ENCODE results near the gene ZNF41.

ZNF41 gene

DNA sequence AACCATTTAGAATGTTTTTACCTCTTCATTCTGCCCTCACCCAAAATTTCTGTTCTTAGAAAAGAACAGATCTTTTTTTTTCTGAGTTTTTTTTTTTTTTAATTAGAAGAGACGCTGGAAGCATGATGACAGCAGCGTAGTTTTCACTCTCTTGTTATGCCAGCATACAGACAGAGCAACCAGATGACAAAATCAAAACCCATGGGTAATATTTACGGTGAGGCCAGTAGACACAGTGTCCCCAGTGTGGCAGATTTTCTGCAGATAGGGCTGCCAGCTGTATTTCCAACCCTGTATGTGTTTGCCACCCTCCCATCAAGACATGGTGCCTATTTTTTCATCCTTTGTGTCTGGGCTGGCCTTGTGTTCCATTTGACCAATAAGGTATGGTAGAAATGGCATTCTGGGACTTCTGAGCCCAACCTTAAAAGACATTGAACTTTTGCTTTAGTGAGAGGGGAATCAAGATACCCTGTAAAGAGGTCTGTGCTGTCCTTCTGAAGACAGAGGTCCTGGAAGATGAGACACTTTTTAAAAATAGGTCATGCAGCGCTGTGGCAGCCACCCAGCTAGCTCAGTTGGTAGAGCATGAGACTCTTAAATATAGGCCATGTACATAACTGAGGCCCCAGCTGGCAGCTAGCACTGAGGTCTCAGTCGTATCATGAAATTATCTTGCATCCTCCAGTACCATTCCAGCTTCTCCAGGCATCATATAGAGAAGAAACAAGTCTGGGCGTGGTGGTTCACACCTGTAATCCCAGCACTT is 6.7 kb upstream of the ZNF41 start:
- DNase-seq (ENCODE audit: low read depth), result no peak

DNA sequence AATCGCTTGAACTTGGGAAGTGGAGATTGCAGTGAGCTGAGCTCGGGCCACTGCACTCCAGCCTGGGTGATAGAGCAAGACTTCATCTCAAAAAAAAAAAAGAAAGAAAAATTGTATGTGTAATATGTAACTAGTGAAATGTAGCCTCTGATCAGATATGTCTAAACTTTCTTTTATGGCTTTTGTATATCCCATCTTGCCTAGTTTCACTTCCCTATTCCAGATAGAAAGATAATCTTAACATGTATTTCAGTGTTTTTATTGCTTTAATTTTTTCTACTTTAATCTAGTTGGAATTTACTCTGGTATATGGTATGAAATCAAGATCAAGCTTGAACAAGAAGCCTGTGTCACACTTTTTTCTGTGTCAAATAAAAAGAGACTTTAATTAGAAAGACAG is 1.9 kb upstream of the ZNF41 start:
- DNase-seq (ENCODE audit: low read depth), result no peak

DNA sequence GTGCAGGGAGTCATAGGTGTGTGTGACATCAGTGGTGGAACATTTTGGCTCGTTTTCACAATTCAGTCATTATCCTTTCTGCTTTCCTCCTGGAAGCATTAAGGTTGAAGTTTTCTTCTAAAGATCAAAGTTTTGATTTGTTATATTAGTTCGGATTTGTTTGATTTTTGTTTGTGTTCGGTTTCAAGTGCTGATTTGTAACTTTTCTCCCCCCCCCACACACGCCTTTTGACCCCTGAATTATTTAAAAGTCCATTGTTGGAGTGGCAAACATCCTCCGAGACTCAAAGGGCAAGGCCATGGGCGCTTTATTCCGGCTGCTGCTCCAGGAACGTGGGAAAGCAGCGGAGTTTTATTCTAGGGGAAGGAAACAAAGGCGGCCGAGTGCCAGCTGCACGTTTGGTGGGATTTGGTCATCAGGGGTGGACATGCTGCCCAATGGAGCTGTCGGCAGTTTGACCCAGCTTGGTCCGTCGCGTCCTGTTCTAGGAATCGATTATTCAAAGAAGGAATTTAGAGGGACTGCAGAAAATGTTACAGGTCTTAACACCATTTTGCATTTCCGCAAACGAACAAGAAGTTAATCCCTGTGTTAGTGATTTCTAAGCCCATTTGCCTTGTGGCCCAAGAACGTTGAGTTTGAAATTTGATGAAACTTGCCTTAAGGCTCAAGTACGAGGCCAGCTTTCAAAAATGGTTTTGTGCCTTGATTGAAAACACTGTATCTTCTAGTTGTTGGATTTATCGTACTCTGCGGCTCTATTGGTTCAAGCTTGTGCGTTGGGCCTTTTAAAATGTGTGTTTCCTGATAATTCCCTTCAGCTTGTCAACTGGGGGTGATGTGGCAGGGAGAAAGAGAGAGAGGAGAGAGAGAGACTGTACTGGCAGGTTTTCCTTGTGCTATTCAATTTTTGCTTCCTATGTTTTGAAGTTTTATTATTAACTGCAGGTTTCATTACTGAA is 565 bp upstream of the ZNF41 start:
- DNase-seq (ENCODE audit: low read depth), result no peak

DNA sequence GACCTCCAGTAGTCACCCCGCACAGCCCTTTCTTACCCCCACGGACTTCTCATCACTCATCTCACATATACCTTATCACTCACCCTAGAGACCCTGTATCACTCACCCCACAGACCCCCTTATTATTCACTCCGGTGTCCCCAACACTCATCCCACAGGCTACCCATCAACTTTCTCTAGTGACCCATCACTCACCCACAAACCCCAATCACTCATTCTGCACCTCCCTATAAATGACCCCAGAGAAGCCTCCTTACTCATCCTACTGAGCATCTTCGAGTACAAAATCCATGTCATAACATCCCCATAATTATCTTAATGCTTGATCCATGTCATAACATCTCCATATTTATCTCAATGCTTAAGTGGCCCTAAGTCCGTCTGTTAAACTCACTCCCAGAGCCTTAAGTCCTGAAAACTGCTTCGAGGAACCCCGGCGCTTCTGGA is 934 bp downstream of the ZNF41 start:
- DNase-seq (ENCODE audit: low read depth), result no peak

GRCh38 chrX:47481160-47481559 is 1.9 kb downstream of the ZNF41 start:
- DNase-seq (ENCODE audit: low read depth), result no peak

- DNase-seq (ENCODE audit: low read depth), result no peak
These were observed 2.4 kb downstream of the ZNF41 start for GRCh38 chrX:47480576-47480975.

DNA sequence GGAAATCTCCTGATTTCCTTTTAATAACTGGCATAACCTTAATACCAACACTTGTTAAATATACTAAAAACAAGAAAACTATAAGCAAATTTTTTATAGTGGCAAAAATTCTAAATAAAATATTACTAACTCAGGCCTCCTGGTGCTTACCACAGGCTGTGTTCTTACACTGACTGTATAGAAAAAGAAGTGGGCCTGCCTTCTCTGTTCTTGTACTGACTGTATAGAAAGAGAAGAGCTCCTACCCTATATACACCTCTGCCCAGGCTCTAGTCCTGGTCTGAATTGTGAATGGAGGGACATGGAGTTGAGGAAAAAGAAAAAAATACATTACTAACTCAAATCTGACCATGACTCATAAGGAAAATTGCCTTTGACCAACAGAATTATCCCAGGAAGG is 7.5 kb downstream of the ZNF41 start:
- DNase-seq (ENCODE audit: low read depth), result no peak

DNA sequence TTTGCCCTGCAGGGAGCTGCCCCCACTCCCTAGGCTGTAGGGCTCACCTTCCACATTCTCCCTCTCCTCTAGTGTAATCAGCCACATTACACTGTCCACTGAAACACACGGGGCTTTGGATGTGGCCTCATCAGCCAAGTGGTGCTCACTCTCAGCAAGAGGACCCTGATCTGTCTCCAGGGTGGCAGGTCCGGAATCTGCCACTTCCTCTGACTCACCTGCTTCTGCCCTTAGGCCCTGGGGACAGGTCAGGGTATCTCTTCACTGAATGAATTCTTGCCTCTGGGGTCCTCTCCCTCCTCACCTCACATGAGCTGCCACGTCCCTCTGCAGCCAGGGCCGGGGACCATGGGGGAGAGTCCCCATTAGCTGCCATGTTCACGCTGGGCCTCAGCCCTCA is 15.9 kb downstream of the ZNF41 start:
- no peak for DNase-seq (ENCODE audit: low read depth)

DNA sequence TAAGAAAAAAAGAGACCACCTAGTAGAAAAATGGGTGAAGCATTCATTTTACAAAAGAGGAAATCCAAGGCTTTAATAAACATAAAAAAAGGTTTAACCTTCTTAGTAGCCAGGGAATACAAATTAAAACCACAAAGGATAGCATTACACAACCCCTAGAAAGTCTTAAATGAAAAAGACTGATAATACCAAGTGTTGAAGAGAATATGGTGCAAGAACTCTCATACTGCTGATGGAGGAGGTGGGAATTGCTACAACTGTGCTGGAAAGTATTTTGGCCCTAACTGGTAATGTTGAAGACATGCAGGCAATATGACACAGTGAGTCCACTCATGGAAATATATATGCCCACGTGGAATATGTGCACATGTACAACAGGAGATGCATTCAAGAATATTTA is 22.5 kb downstream of the ZNF41 start:
- no peak for DNase-seq (ENCODE audit: low read depth)

DNA sequence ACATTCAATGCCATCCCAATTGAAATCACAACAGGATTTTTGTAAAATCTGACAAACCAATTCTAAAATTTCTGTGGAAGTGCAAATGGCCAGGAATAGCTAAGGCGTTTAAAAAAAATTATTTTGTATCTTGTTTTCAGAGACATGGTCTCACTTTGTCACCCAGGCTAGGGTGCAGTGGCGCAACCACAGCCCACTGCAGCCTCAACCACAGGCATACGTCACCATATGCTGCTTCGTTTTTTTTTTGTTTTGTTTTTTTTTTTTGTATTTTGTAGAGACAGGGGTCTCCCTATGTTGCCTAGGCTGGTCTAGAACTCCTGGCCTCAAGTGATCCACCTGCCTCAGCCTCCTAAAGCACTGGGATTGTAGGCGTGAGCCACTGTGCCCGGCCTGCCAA is 24.5 kb downstream of the ZNF41 start:
- DNase-seq (ENCODE audit: low read depth), result no peak

GRCh38 chrX:47456080-47456479 is 26.9 kb downstream of the ZNF41 start:
- no peak for DNase-seq (ENCODE audit: low read depth)

- DNase-seq (ENCODE audit: low read depth), result no peak
These were observed 30.9 kb downstream of the ZNF41 start for GRCh38 chrX:47452112-47452511.

GRCh38 chrX:47448165-47448806 is 34.7 kb downstream of the ZNF41 start:
- no peak for DNase-seq (ENCODE audit: low read depth)

DNA sequence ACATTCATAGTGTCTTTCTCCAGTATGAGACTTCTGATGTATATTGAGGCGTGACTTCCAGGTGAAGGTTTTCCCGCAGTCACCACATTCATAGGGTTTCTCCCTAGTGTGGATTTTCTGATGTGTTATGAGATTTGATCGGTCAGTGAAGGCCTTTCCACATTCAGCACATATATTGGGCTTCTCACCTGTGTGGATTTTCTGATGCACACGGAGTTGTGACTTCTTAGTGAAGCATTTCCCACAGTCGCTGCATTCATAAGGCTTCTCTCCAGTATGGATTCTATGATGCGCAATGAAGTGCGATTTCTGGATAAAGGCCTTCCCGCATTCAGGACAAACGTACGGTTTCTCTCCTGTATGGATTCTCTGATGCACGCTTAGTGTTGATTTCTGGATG is 35.4 kb downstream of the ZNF41 start:
- DNase-seq (ENCODE audit: low read depth), result no peak

DNA sequence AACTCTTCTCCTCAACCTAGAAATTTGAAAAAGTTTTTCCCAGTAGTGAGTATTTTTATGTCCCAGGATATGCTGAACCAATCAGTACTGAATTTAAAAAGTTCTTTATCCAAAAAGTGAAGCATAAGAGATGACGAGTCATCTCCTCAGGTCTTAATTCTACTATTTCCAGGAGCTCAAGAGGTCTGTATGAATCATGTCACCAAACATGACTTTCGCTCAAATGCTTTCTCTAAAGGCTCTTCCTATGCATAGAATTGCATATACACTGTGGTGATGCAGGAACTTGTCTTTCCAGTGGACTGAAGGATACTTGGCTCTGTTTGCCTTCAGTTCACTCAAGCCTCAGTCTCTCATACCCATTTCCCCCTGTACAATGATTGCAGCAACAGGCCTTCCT is 36.1 kb downstream of the ZNF41 start:
- no peak for DNase-seq (ENCODE audit: low read depth)

- DNase-seq (ENCODE audit: low read depth), result no peak
These were observed 36.6 kb downstream of the ZNF41 start for GRCh38 chrX:47446431-47446830.

- DNase-seq (ENCODE audit: low read depth), result no peak
These were observed 52.1 kb downstream of the ZNF41 start for GRCh38 chrX:47430925-47431324.

- DNase-seq (ENCODE audit: low read depth), result no peak
These were observed 60.6 kb downstream of the ZNF41 start for GRCh38 chrX:47422444-47422843.

GRCh38 chrX:47420962-47421361 is 62.1 kb downstream of the ZNF41 start:
- DNase-seq (ENCODE audit: low read depth), result no peak

DNA sequence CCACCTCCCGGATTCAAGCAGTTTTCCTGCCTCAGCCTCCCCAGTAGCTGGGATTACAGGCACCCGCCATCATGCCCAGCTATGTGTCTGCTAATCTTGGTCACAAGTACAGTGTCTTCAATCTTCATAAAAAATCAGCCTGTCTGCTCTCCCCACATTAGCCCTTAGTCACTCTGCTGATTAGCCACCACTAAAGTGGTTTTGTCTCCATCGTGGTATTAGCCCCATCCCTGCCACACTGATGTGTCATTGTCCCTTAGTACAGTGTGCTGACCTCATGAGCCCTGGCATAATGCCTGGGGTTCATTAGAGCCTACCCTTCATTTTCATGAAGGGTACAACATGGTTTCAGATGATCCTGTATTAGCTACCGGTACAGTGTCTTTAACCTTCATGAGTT is 62.8 kb downstream of the ZNF41 start:
- DNase-seq (ENCODE audit: low read depth), result no peak

GRCh38 chrX:47413179-47413594 is 69.8 kb downstream of the ZNF41 start:
- DNase-seq (ENCODE audit: low read depth), result no peak

Measured in stimulated activated CD8-positive, alpha-beta memory T cell treated with anti-CD3 and anti-CD28 coated beads, Interleukin-15, amount 100 ng/mL, for 24 hours (primary cell).